Heart left ventricle (tissue), 16 donors: ENCODE results near the gene TMEM250. TPM values are rescaled to one million over a fixed set of nuclear protein-coding genes. Genes with fewer than 3 reads are reported as not detected.

Experiments
- ATAC-seq, 4 donors: fragments of 200-7000 bp; cut with Tn5 transposase; one replicate each; pipeline ENCODE4 v1.9.1; 2020 to 2022; ENCODE audit warnings: moderate library complexity in 4 of 4, mild to moderate bottlenecking in 3 of 4, moderate number of reproducible peaks in 1 of 4
- DNase-seq, 5 donors: peaks; one replicate each; pipeline ENCODE4 v3.0.0-alpha.2; 2020
- H3K27ac ChIP-seq, 12 donors: fragments of 200-600 bp; sonication (generic) in 4 of 12; one replicate each; pipeline versions ENCODE4 v1.5.0 to v1.8.0; 2016 to 2022; ENCODE audit warnings: mild to moderate bottlenecking in 2 of 12
- H3K27me3 ChIP-seq, 9 donors: fragments of 200-600 bp; sonication (generic) in 2 of 9; one replicate each; pipeline versions ENCODE4 v1.5.1 to v1.8.0; 2016 to 2022; ENCODE audit warnings: mild to moderate bottlenecking in 3 of 9
- H3K36me3 ChIP-seq, 9 donors: fragments of 200-600 bp; sonication (generic) in 2 of 9; one replicate each; pipeline versions ENCODE4 v1.5.0 to v1.8.0; 2018 to 2022; ENCODE audit warnings: mild to moderate bottlenecking in 2 of 9
- H3K4me1 ChIP-seq, 12 donors: fragments of 200-600 bp; sonication (generic) in 4 of 12; one replicate each; pipeline versions ENCODE4 v1.5.0 to v1.8.0; 2016 to 2022; ENCODE audit warnings: mild to moderate bottlenecking in 3 of 12
- H3K4me3 ChIP-seq, 12 donors: fragments of 200-600 bp; sonication (generic) in 4 of 12; one replicate each; pipeline versions ENCODE4 v1.5.0 to v1.8.0; 2017 to 2022; ENCODE audit warnings: mild to moderate bottlenecking in 9 of 12, moderate library complexity in 4 of 12
- H3K9me3 ChIP-seq, 12 donors: fragments of 200-600 bp; sonication (generic) in 4 of 12; one replicate each; pipeline versions ENCODE4 v1.5.0 to v1.8.0; 2016 to 2022; ENCODE audit warnings: mild to moderate bottlenecking in 1 of 12
- CTCF ChIP-seq, 12 donors: fragments of 200-600 bp; sonication (generic) in 4 of 12; IDR thresholded peaks; one replicate each; pipeline versions ENCODE4 v1.5.0 to v1.8.0; 2018 to 2022; ENCODE audit warnings: antibody characterized with exemption in 12 of 12, mild to moderate bottlenecking in 5 of 12
- POLR2A ChIP-seq, 2 donors: fragments of 450-650 bp; IDR thresholded peaks; one replicate each; pipeline ENCODE4 v1.6.1; 2017; ENCODE audit warnings: antibody characterized with exemption in 2 of 2, mild to moderate bottlenecking in 2 of 2, moderate library complexity in 2 of 2
- WGBS, 4 donors: extraction: QIAGEN DNeasy Blood & Tissue Kit in 2 of 4; methylation state at CpG; one replicate each; pipeline versions ENCODE4 v1.1.5 to v1.1.7; 2013 to 2018; 5-methylcytosine and 5-hydroxymethylcytosine counted together
- intact Hi-C, 10 donors: fragments of 100-400 bp; cut with DNase I; formaldehyde crosslinking; loops; one replicate each; pipeline versions ENCODE4 v1.11.1 to v1.14.2; 2022
- polyA plus RNA-seq, 2 donors: library from polyadenylated mRNA; stranded (reverse); fragments of 200-250 nt; gene quantifications; one replicate each; pipeline ENCODE4 v1.2.3, GENCODE V29; 2013
- total RNA-seq, 9 donors: library from RNA; depleted of rRNA in 2 of 9; stranded (reverse); fragments of >200 nt in 2 of 9; fragmentation: NEBNext Ultra II Directional in 3 of 9; extraction: Animal tissue kit (Norgen Biotek cat#: 25700) in 3 of 9; gene quantifications; one replicate each; pipeline versions ENCODE4 v1.1.0 to v1.2.4, GENCODE V29; 2016 to 2023
- donor health status: ischemic (EF 13 %, LVEDD 7.1; RV severe dilation, severe dysfunction).
- donor health status: healthy with polysubstance abuse.
- donor health status: DM: no; HTN: yes; CAD: no.
- donor health status: DM: no; HTN: no; CAD: no.
- donor health status: ischemic (EF 25% LVEDD 6.9; RV normal size, moderate dysfunction).
- donor health status: ischemic (EF 25% LVEDD 5.7; RV mildly dilated, moderate dysfunction).
- donor health status: healthy.
- donor health status: DM: yes; HTN: yes; CAD: no.
- donor health status: ischemic (EF 35%, LVEDD 5.7; RV mildly dilated, moderate dysfunction).
- donor health status: nonischemic (EF 11% LVEDD 7.7; RV severe dilation, severe dysfunction).
- donor health status: DM: yes; HTN: yes; CAD: no.
- donor health status: PGD.
- donor health status: ischemic (EF 29% LVEDD 5.4; RV normal size, mild dysfunction).
- donor health status: nonischemic (EF 23%, LVEDD 6.1; RV moderate dilation, normal function).

TMEM250 gene
- total and polyA plus RNA-seq, 11 donors = 11.6 to 37.0 (median 19.9) TPM

DNA sequence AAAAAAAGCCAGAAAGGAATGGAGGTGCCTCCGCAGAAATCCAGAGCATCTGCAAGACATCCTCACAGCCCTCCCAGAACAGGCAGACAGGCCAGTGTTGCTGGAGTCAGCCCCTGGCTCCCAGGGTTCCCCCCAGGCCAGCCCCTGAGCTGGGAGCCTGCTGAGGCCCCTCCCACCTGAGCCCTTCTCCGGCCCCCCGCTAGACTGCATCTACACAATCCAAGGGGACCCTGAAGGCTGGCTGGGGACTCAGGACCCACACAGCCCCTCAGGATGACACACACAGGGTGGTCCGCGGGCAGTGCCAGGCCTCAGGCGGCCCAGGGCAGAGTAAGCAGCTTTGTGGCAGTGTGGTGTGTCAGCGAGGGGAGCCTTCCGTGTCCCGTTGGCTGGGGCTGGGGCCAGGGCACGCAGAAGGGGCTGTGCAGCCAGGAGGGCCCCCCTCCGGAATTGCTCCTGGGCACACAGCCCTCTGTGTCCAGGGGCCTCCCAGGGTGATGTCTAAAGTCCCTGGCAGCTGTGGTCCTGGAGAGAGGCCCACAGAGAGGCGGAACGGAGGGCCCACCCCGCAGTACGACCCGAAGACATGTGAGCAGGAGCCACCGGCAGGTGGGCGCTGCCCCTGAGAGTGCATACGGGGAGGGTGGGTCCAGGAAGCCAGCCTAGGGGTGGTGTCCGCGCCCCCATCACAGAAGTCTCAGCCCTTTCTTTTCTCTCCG, 2.9 kb downstream of the TMEM250 start:
- intact Hi-C loops = loop anchor here in 1 of 10 donors (5.0 kb wide), 1 partner anchor 63 kb away; no protein-coding TSS in a partner anchor
- Histone ChIP-seq H3K4me3 (no peak overlapping the region), H3K36me3 (peaks cover 0 to 27% (median 19%) of the 10 kb centered on the region in 9 donors), H3K27me3 (no peaks in the 10 kb centered on the region), H3K9me3 (no peaks in the 10 kb centered on the region), H3K4me1 (peaks cover 3 to 32% (median 21%) of the 10 kb centered on the region in 12 donors), H3K27ac (no peak overlapping the region)
- no peak for TF ChIP-seq CTCF (IDR thresholded peaks at IDR 0.05)
- TF ChIP-seq POLR2A (IDR thresholded peaks at IDR 0.05) = no peak
- DNase-seq (peak in 1 of 5 donors; percentile 52), ATAC-seq (no peak)
- WGBS, 4 donors = 89 to 94% (median 93%) methylated on average over 17 to 22 of the region's 22 CpGs

DNA sequence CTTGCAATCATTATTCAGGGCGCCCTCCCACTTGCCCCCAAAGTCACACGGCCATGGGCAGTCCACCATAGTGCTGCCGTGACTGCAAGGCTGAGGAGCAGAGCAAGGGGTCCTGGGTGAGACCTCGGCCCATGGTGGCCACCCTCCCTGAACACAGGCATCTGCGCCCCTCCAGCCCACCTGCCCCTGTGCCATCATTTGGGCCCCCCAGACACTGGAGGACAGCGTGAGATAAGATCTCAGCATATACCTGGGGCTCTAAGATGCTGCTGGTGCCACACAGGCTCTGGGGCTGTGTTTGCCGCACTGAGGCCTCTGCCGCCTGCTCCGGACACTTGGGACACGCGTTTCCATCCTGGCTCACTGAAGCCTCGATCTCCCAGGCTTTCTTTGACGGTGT, 3.5 kb downstream of the TMEM250 start:
- no peak overlapping the region for H3K27ac ChIP-seq
- intact Hi-C loops = loop anchor here in 1 of 10 donors (5.0 kb wide), 1 partner anchor 63 kb away; no protein-coding TSS in a partner anchor

GRCh38 chr9:136114610-136115009, 4.1 kb downstream of the TMEM250 start:
- DNase-seq = no peak
- peaks cover 0 to 27% (median 19%) of the 10 kb centered on the region in 9 donors for H3K36me3 ChIP-seq
- intact Hi-C loops = loop anchor here in 1 of 10 donors (5.0 kb wide), 1 partner anchor 62 kb away; no protein-coding TSS in a partner anchor
- TF ChIP-seq POLR2A (IDR thresholded peaks at IDR 0.05) (no peak), CTCF (IDR thresholded peaks at IDR 0.05) (no peak)
- no peak overlapping the region for H3K27ac ChIP-seq
- H3K27me3 ChIP-seq = no peaks in the 10 kb centered on the region
- no peak for ATAC-seq
- 95 to 97% (median 95%) methylated on average over 18 of the region's 18 CpGs for WGBS, 4 donors
- H3K4me3 ChIP-seq = no peak overlapping the region
- H3K9me3 ChIP-seq = no peaks in the 10 kb centered on the region
- peaks cover 0 to 38% (median 26%) of the 10 kb centered on the region in 12 donors for H3K4me1 ChIP-seq

More for the DNA sequence above, 3.5 kb downstream of the TMEM250 start:
- Histone ChIP-seq H3K4me3 (no peak overlapping the region), H3K36me3 (peaks cover 0 to 27% (median 19%) of the 10 kb centered on the region in 9 donors), H3K4me1 (peaks cover 3 to 38% (median 25%) of the 10 kb centered on the region in 12 donors), H3K9me3 (no peaks in the 10 kb centered on the region), H3K27me3 (no peaks in the 10 kb centered on the region)
- no peak for ATAC-seq
- 93 to 95% (median 94%) methylated on average over 13 of the region's 13 CpGs for WGBS, 4 donors
- TF ChIP-seq POLR2A (IDR thresholded peaks at IDR 0.05) (no peak), CTCF (IDR thresholded peaks at IDR 0.05) (no peak)
- no peak for DNase-seq

- Histone ChIP-seq H3K27me3 (no peaks in the 10 kb centered on the region), H3K9me3 (no peaks in the 10 kb centered on the region), H3K27ac (peak overlapping the region in 1 of 12 donors; percentile 52), H3K4me3 (no peak overlapping the region), H3K4me1 (peaks cover 4 to 45% (median 38%) of the 10 kb centered on the region in 12 donors), H3K36me3 (peaks cover 0 to 27% (median 19%) of the 10 kb centered on the region in 9 donors)
- 89 to 95% (median 91%) methylated on average over 9 to 11 of the region's 11 CpGs for WGBS, 4 donors
- intact Hi-C loops = no loop called here
- DNase-seq = no peak
- TF ChIP-seq CTCF (IDR thresholded peaks at IDR 0.05) = no peak
- TF ChIP-seq POLR2A (IDR thresholded peaks at IDR 0.05) = no peak
- no peak for ATAC-seq
Observed at GRCh38 chr9:136112541-136112940, 6.1 kb downstream of the TMEM250 start.
